OCI-LY7 (cell line): ENCODE data around the gene ZNF689.

ENCODE experiments used
- CTCF ChIP-seq: fragments of 200-600 bp; sonication (generic); conservative IDR thresholded peaks from 2 replicates; pipeline ENCODE4 v1.5.1; 2014; ENCODE audit warnings: mild to moderate bottlenecking, antibody characterized with exemption, low read length, moderate library complexity, mixed read lengths
- EZH2phosphoT487 ChIP-seq: fragments of 200-600 bp; sonication (generic); IDR thresholded peaks from 2 replicates; pipeline ENCODE4 v1.6.1; 2018; ENCODE audit warnings: low read depth, borderline replicate concordance, mild to moderate bottlenecking, mixed run types, antibody characterized with exemption, low read length, moderate library complexity, mixed read lengths

DNA sequence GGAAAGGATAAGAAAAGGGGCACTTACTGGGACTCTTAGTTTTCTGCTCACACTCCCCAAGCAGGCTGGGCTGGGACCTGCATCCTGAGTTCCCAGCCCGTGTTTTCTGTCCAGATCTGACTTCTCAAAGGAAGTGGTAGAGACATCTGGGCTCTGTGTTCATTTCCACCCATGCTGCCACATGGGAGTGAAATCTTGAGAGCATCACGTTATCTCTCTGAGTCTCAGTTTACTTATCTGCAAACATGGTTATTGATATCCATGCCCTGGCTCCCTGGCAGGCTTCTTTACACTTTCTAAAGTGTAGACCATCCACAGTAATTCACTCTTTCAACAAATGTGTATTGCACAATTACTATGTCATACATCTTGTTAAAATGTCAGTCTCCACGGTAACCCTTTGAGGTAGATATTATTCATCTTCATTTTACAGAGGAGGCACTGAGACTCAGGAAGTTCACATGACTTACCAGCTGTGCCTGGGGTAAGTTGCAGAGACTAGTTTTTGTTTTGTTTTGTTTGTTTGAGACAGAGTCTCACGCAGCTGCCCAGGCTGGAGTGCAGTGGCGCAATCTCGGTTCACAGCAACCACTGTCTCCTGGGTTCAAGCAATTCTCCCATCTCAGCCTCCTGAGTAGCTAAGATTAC, 42.1 kb downstream of the ZNF689 start:
- TF ChIP-seq CTCF, result no peak
- TF ChIP-seq EZH2phosphoT487, result no peak
